Central memory CD8-positive, alpha-beta T cell (primary cell): ENCODE results near the gene EZH2.
A peak's percentile ranks its signal among the peaks of the same experiment; 100 is the strongest.

Source experiments
- ATAC-seq: fragments of 150-1000 bp; cut with Tn5 transposase; replicated peaks from 2 replicates; pipeline ENCODE4 v1.10.0; 2022; ENCODE audit warnings: mild to moderate bottlenecking, moderate FRiP score, moderate number of reproducible peaks; ENCODE audit not compliant: poor library complexity, severe bottlenecking; ENCODE audit errors: extremely low read depth
- DNase-seq, 2 donors: peaks; one replicate each; pipeline ENCODE4 v3.0.0; 2021; ENCODE audit warnings: low spot score in 2 of 2
- H3K27ac Mint-ChIP-seq: one replicate; pipeline ENCODE4 v1.8.0; 2022; ENCODE audit warnings: low read depth, mild to moderate bottlenecking, moderate library complexity, mixed read lengths
- H3K27me3 Mint-ChIP-seq: one replicate; pipeline ENCODE4 v1.8.0; 2022; ENCODE audit warnings: mixed read lengths
- H3K36me3 Mint-ChIP-seq: one replicate; pipeline ENCODE4 v1.8.0; 2022; ENCODE audit warnings: mild to moderate bottlenecking, moderate library complexity, mixed read lengths; ENCODE audit not compliant: insufficient read depth
- H3K4me1 Mint-ChIP-seq: one replicate; pipeline ENCODE4 v1.8.0; 2022; ENCODE audit warnings: mixed read lengths
- H3K4me3 Mint-ChIP-seq: one replicate; pipeline ENCODE4 v1.8.0; 2022; ENCODE audit warnings: mild to moderate bottlenecking, moderate library complexity, mixed read lengths
- H3K9me3 Mint-ChIP-seq: one replicate; pipeline ENCODE4 v1.8.0; 2022; ENCODE audit warnings: mixed read lengths

EZH2 gene

DNA sequence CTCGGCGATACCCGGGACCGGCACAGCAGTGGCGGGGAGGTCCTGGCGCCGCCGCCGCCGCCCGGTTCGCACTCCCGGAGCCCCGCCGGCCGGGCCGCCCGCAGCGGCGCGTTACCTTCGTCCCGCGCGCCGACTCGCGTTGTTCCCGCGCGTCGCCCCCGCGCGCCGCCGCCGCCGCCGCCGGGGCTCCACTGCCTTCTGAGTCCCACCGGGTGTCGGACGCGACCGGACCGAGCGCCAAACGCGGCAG lies at the start of gene EZH2:
Gene EZH2, minus strand, starts transcription at position 243 of the 250 bp plus-strand sequence. CDS start 36,993 bp downstream, outside the sequence.
- peak within 1 kb of the TSS; percentile 93 for H3K27ac Mint-ChIP-seq
- DNase-seq (no peak), ATAC-seq (peak; percentile 15)
- peak within 1 kb of the TSS; percentile 92 for H3K4me3 Mint-ChIP-seq
- peaks cover 10% of the 10 kb centered on the region for H3K4me1 Mint-ChIP-seq
- no peaks in the 10 kb centered on the region for H3K9me3 Mint-ChIP-seq
- peaks cover 19% of the 10 kb centered on the region for H3K36me3 Mint-ChIP-seq
- no peaks in the 10 kb centered on the region for H3K27me3 Mint-ChIP-seq

DNA sequence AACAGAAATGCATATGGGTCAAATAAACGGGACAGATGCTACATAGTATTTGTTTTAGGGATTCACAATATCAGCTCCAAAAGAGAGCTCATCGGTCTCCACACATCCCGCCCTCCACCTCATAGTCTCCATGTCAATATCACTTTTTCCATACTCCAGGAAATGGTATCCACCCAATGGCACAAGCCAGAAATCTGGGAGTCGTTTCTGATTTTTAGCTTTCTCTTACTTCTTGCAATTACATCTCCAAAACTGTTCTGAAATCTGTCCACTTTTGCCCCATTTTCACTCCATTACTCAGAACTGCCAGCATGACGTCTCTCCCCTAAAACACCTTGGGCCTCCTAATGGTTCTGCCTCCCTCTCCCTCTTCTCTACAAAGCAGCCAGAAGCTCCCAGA lies 47.4 kb upstream of the EZH2 start:
- ATAC-seq (no peak), DNase-seq (no peak)
- Mint-ChIP-seq H3K27me3 (no peaks in the 10 kb centered on the region), H3K9me3 (no peaks in the 10 kb centered on the region), H3K4me1 (no peaks in the 10 kb centered on the region), H3K27ac (no peak overlapping the region), H3K4me3 (no peak overlapping the region), H3K36me3 (no peaks in the 10 kb centered on the region)

DNA sequence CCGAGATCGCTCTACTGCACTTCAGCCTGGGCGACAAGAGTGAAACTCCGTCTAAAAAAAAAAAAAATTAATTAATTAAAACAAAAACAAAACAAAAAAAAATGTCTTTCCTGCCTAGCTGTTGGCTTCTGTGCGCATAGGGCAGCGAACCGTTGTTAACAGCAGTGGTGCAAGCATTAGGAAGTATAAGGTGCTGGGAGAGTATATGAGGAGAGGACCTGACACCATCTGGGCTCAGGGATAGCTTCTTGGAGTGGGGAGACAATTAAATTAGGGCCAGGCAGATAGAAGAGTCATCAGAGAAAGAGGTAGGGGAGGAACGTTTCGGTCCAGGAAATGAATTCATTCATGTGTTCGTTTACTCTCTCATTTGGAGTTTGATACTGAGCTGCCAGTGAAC lies 46.2 kb upstream of the EZH2 start:
- Mint-ChIP-seq H3K4me3 (no peak overlapping the region), H3K4me1 (no peaks in the 10 kb centered on the region), H3K27me3 (no peaks in the 10 kb centered on the region), H3K27ac (no peak overlapping the region), H3K9me3 (no peaks in the 10 kb centered on the region), H3K36me3 (no peaks in the 10 kb centered on the region)
- no peak for ATAC-seq
- no peak for DNase-seq

DNA sequence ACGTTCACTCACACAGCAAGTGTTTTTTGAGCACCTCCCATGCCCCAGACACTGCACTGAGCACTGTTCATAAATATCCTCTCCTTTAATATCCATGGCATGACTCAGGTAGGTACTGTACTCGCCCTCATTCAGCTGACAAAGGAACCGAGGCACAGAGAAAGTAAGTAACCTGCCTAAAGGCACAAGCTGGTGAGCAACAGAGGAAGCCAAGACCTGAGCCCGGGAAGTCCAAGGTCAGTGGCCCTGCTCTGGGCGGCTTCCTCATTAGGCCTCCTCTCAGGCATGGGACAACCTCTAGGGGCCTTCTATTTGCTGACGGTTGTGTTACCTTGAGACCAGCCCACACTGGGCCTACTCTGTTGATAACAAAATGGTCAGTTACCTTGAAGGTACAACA lies 45.1 kb upstream of the EZH2 start:
- Mint-ChIP-seq H3K4me1 (no peaks in the 10 kb centered on the region), H3K27me3 (no peaks in the 10 kb centered on the region), H3K36me3 (no peaks in the 10 kb centered on the region), H3K9me3 (no peaks in the 10 kb centered on the region), H3K27ac (no peak overlapping the region), H3K4me3 (no peak overlapping the region)
- ATAC-seq (no peak), DNase-seq (no peak)

DNA sequence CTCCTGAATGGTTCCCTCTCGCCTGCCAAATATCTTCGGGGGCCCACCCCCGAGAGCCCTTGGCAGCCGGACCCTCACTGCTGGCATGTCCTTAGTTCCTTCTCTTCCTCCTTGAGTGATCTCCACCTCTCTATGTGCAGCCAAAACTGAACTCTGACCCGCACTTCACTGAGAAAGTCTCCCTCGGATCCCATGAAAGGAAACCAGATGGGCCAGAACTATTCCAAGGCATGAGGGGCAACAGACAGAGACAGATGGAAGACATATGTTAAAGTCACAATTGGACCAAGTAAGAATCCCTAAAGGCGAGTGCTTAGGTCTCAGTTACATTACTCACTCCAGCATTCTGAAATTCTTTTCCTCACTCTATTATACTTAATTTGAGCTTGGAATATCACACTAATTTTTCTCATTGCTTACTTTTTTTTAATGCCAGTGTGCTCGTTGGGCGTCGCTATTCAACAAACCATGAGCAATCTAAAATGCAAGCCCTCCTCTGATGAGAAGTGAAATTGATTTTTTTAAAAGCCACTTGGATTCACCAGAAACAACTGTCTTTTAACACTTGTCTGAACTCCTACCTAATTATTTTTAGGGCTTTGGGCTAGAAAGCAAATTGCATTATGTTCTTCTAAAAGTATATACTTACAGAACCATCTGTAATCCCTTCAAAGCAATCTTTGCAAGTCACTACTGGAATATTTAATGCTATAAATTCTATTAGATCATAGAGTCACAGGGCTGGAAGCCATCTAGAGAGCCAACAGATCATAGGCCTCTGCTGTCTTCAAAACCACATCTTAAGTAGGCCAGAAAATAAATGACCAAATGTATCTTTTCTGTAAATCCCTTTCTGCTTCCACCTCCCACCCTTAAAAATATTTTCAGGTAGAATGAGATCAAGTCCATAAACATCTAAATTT lies 43.3 kb upstream of the EZH2 start:
- no peak for ATAC-seq
- Mint-ChIP-seq H3K27me3 (no peaks in the 10 kb centered on the region), H3K9me3 (no peaks in the 10 kb centered on the region), H3K36me3 (no peaks in the 10 kb centered on the region), H3K4me3 (no peak overlapping the region), H3K27ac (no peak overlapping the region), H3K4me1 (no peaks in the 10 kb centered on the region)
- no peak for DNase-seq

DNA sequence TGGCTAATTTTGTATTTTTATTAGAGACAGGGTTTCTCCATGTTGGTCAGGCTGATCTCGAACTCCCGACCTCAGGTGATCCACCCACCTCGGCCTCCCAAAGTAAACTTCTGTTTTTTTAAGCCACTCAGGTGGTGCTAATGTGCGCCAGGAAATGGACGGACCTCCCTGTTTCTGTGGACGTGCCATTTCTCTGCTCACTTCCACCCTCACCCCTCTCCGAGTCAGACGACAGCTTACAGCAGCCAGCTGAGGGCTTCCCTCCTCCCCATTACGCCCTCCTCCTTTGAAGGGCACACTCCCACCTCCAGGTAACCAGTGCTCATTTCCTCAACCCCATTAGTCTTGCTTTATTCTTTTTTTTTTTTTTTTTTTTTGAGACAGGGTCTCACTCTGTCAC lies 41.7 kb upstream of the EZH2 start:
- Mint-ChIP-seq H3K27ac (no peak overlapping the region), H3K36me3 (no peaks in the 10 kb centered on the region), H3K4me3 (no peak overlapping the region), H3K4me1 (peaks cover 10% of the 10 kb centered on the region), H3K27me3 (no peaks in the 10 kb centered on the region), H3K9me3 (no peaks in the 10 kb centered on the region)
- no peak for ATAC-seq
- no peak for DNase-seq

DNA sequence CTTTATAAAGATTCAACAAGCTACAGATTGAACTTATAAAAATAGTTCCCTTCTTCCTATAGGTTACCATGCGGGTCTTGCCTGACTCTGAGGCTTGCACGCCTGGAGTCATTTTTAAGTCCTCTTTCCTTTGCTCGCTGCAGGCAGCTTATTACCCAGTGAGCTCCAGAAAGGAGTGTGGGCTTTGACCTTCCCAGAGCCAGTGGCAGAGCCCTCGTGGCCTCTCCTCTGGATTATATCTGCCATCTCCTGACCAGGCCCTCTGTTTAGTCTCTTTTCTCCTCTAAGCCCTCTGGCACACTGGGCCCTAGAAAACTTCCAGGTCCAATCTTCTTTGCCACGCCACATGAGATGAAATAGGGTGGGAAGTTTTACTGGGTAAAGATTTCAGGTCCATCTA lies 39.9 kb upstream of the EZH2 start:
- DNase-seq: no peak
- no peaks in the 10 kb centered on the region for H3K36me3 Mint-ChIP-seq
- H3K27me3 Mint-ChIP-seq: no peaks in the 10 kb centered on the region
- ATAC-seq: no peak
- no peaks in the 10 kb centered on the region for H3K9me3 Mint-ChIP-seq
- H3K4me1 Mint-ChIP-seq: peaks cover 13% of the 10 kb centered on the region
- no peak overlapping the region for H3K27ac Mint-ChIP-seq
- H3K4me3 Mint-ChIP-seq: no peak overlapping the region

DNA sequence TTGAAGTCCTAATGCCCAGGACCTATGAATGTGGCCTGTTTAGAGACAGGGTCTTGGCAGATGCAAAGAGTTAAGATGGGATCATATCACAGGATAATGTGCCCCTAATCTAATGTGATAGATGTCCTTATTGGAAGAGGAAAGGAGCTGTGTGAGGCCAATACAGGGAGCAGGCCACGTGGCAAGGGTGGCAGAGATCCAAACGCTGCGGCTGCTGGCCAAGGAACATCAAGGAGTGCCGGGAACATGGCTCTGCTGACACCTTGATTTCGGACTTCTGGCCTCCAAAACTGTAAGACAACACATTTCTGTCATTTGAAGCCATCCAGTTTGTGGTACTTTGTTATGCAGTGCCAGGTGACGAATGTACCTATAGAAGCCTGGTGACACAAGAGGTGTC lies 37.7 kb upstream of the EZH2 start:
- ATAC-seq: no peak
- Mint-ChIP-seq H3K9me3 (no peaks in the 10 kb centered on the region), H3K36me3 (no peaks in the 10 kb centered on the region), H3K27me3 (no peaks in the 10 kb centered on the region), H3K27ac (no peak overlapping the region), H3K4me1 (peaks cover 13% of the 10 kb centered on the region), H3K4me3 (no peak overlapping the region)
- no peak for DNase-seq

DNA sequence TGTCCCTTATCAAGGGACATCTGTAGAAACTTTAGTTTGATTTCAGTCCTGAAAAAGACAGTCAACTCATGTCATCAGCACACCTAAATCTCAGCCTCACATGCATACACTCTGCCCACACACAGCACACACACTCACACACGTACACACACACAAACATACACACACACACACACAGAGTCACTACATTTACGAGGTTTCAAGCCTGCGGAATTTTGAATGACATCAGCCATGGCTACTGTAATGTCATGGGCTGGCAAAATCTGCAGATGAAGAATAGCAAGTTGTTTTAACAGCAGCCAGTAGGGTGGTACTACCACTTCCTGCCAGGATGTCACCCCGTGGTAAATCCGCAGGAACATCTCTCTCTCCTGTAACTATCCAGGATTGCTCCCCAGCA lies 37.1 kb upstream of the EZH2 start:
- DNase-seq (no peak), ATAC-seq (no peak)
- H3K27ac Mint-ChIP-seq: peak overlapping the region; percentile 19
- H3K9me3 Mint-ChIP-seq: no peaks in the 10 kb centered on the region
- peaks cover 13% of the 10 kb centered on the region for H3K4me1 Mint-ChIP-seq
- H3K4me3 Mint-ChIP-seq: no peak overlapping the region
- H3K27me3 Mint-ChIP-seq: no peaks in the 10 kb centered on the region
- no peaks in the 10 kb centered on the region for H3K36me3 Mint-ChIP-seq

DNA sequence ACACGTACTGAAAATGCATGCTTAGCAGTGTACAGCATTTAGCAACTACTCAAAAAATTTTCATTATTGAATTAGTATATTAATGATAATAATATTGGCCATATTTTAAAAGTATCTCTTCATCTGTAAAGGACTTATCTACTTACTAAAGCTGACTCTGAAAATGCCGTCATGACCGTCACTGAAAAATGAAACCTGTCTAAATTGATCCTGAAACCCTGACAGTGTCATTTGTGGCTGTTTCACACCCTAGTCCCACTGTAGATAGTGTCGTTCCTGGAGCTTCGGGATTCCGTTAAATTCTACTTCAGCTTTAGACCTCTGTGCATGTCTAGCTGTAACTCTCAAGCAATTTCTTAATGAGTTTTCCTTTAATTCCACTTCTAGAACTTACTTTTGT lies 35.8 kb upstream of the EZH2 start:
- Mint-ChIP-seq H3K9me3 (no peaks in the 10 kb centered on the region), H3K4me3 (no peak overlapping the region), H3K27me3 (no peaks in the 10 kb centered on the region), H3K27ac (no peak overlapping the region), H3K4me1 (peaks cover 19% of the 10 kb centered on the region), H3K36me3 (no peaks in the 10 kb centered on the region)
- ATAC-seq: no peak
- no peak for DNase-seq

DNA sequence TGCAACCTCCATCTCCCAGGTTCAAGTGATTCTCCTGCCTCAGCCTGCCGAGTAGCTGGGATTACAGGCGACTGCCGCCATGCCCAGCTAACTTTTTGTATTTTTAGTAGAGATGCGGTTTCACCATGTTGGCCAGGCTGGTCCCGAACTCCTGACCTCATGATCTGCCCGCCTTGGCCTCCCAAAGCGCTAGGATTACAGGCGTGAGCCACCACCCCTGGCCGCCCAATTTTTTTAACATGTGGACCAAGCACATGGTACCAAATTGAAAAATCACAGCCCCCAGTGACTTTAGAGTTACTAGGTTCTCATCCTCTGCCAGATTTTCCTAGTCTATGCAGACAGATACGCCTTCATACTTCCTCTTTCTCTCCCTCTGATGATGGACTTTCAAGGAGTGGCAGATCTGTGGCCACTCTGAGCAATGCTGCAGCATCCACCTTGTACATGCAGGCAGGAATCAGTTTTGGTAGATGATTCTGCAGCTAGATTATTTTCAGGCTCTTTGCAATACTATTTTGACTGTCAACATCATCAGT lies 34.0 kb upstream of the EZH2 start:
- H3K9me3 Mint-ChIP-seq: no peaks in the 10 kb centered on the region
- no peak overlapping the region for H3K4me3 Mint-ChIP-seq
- H3K4me1 Mint-ChIP-seq: peaks cover 34% of the 10 kb centered on the region
- H3K27ac Mint-ChIP-seq: no peak overlapping the region
- H3K27me3 Mint-ChIP-seq: no peaks in the 10 kb centered on the region
- no peak for DNase-seq
- ATAC-seq: no peak
- no peaks in the 10 kb centered on the region for H3K36me3 Mint-ChIP-seq

DNA sequence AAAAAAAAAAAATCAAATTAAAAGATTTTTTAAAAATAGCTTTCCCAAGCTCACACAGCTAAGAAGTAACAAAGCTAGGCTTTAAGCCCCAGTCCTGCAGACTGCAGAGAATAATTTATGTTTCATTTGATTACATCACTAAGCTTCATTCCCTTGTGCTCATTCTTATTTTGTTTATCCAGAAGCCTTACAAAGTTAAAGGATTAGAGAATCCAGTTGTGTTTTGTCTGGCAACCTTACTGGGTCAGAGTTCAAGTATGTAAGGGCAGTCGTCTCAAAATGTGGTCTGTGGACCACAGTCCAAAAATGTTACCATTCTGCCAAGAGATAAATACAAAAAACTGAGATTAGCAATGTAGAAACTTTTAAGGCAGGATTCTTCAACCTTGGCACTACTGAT lies 32.1 kb upstream of the EZH2 start:
- H3K4me1 Mint-ChIP-seq: peaks cover 39% of the 10 kb centered on the region

DNA sequence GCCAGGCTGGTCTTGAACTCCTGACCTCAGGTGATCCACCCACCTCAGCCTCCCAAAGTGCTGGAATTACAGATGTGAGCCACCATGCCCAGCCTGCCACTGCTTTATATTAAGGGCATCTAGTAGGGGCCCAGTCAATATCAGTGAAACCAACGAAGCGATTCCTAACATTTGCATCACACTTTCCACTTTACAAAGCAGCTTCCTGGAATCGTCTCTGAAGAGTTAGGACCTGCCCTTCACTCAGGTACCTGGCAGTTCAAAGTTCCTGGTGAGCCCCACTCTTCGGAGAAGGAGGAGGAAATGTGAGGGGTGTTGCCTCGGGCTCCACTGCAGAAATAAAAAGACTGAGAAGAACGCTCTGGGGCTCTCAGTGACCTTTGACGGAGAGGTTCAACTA lies 31.1 kb upstream of the EZH2 start:
- no peak overlapping the region for H3K27ac Mint-ChIP-seq
- peaks cover 32% of the 10 kb centered on the region for H3K4me1 Mint-ChIP-seq
- no peaks in the 10 kb centered on the region for H3K27me3 Mint-ChIP-seq
- peak overlapping the region; percentile 40 for H3K4me3 Mint-ChIP-seq
- DNase-seq (no peak), ATAC-seq (no peak)
- H3K36me3 Mint-ChIP-seq: no peaks in the 10 kb centered on the region
- H3K9me3 Mint-ChIP-seq: no peaks in the 10 kb centered on the region

More for the DNA sequence above, 32.1 kb upstream of the EZH2 start:
- H3K27ac Mint-ChIP-seq: no peak overlapping the region
- H3K4me3 Mint-ChIP-seq: no peak overlapping the region
- no peaks in the 10 kb centered on the region for H3K27me3 Mint-ChIP-seq
- DNase-seq (no peak), ATAC-seq (no peak)
- no peaks in the 10 kb centered on the region for H3K36me3 Mint-ChIP-seq
- no peaks in the 10 kb centered on the region for H3K9me3 Mint-ChIP-seq
